NCI-H82 treated with DMSO at 0.1 percent for 48 hours (cell line): Measurements from ENCODE around the gene HOMER3.
A peak's percentile ranks its signal among the peaks of the same experiment; 100 is the strongest.

Experiments used
- DNase-seq: peaks from one replicate; lab custom pipeline; 2025; ENCODE audit not compliant: unreplicated experiment; lab: John Stamatoyannopoulos, UW

Gene HOMER3

GRCh38 chr19:18940769-18941627 is at the start of gene HOMER3:
Gene HOMER3, minus strand, starts transcription at chr19:18941217. Its CDS starts 2,235 bp downstream, at chr19:18938982.
- DNase-seq, result peak; percentile 78

- DNase-seq, result no peak
These were observed 49.2 kb upstream of the HOMER3 start for GRCh38 chr19:18990128-18990708.

GRCh38 chr19:18989316-18989715 is 48.3 kb upstream of the HOMER3 start:
- no peak for DNase-seq

GRCh38 chr19:18987456-18987855 is 46.4 kb upstream of the HOMER3 start:
- DNase-seq, result peak; percentile 84

GRCh38 chr19:18985257-18985656 is 44.2 kb upstream of the HOMER3 start:
- no peak for DNase-seq

GRCh38 chr19:18984251-18984650 is 43.2 kb upstream of the HOMER3 start:
- DNase-seq, result no peak

DNA sequence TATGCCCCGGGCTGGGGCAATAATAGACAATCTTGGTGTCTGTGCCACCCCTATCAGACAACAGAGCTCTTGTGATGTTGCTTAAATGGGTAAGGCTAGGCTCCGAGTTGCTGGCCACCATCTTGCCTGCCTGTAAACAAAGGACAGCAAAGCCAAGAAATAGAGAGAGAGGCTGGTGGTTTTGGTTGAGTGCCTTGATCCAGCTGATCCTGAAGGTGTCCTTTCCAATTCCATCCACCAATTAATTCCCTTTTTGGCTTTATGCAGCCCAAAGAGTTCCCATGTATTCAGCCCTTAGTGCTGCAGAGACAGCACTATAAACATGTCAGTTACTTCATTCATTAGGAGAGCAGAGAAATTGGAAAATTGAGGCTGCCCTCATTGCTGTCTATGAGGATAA is 41.7 kb upstream of the HOMER3 start:
- no peak for DNase-seq

DNA sequence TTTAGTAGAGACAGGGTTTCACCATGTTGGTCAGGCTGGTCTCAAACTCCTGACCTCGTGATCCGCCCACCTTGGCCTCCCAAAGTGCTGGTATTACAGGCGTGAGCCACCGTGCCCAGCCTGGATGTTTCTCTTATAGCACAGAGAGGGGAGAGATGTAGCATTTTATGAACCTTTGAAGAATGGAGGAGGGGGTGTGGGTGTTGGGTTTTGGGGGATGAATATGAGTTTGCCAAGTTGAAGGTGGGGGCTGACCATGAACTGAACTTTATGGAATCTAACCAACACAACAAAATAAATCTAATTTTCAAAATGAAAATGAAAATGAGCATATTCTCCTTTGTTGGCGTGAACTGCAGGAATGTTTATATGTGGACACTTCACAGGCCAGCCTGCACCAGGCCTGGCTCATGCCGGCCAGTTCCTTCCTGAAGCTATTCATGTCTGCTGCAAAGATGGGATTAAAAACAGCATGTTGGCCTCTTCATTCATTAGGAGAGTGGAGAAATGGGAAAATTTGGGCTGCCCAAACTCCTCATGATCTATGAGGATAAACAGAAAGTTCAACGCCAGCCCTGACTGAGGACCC is 39.5 kb upstream of the HOMER3 start:
- no peak for DNase-seq

GRCh38 chr19:18978616-18979015 is 37.6 kb upstream of the HOMER3 start:
- no peak for DNase-seq

GRCh38 chr19:18975869-18976268 is 34.9 kb upstream of the HOMER3 start:
- no peak for DNase-seq

- no peak for DNase-seq
These were observed 34.0 kb upstream of the HOMER3 start for GRCh38 chr19:18975011-18975410.

DNA sequence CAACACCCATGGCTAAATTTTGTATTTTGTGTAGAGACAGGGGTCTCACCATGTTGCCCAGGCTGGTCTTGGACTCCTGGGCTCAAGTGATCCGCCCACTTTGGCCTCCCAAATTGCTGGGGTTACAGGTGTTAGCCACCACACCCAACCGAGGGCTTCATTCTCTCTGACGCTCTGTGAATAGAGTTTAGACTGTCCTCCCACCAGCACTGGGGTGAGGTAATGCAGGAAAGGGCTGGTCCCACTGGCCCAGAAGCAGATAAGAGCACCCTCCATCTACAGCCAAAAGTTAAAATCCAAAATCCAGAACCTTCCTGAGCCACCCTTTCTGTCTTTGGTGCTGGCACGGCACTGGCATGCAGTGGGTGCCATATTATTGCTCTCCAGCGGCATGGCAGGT is 31.8 kb upstream of the HOMER3 start:
- no peak for DNase-seq

DNA sequence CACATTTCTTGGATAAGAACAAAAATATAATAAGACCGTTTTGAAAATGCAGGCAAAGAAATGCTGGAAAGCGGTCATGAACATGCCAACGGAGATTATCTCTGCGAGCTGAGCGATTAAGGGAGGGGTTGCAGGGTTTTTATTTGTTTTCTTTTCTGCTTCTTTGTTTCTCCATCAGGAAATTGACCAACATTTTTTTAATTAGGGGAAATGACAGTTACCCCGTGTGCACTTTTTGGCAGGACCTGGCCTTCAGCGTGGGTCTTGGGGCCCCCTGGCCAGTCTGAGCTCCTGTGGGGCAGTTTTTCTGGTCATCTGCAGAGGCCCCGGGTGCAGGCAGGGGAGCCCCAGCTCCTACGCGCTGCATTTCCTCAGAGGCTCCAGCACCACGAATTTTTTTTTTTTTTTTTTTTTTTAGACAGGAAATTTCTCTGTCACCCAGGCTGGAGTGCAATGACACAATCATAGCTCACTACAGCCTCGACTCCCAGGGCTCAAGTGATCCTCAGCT is 31.3 kb upstream of the HOMER3 start:
- no peak for DNase-seq

- DNase-seq, result no peak
These were observed 29.1 kb upstream of the HOMER3 start for GRCh38 chr19:18969931-18970659.

GRCh38 chr19:18967358-18968146 is 26.5 kb upstream of the HOMER3 start:
- DNase-seq, result no peak

- no peak for DNase-seq
These were observed 25.3 kb upstream of the HOMER3 start for GRCh38 chr19:18966307-18966706.

DNA sequence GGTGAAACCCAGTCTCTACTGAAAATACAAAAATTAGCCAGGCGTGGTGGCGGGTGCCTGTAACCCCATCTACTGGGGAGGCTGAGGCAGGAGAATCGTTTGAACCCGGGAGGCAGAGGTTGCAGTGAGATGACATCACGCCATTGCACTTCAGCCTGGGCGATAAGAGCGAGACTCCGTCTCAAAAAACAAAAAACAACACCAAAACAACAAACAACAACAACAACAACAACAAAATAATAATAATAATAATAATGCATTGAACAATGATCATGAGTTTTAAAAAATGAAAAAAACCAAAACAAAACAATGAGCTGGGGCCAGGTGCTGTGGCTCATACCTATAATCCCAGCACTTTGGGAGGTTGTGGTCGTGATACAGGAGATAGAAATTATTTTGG is 23.1 kb upstream of the HOMER3 start:
- DNase-seq, result no peak

DNA sequence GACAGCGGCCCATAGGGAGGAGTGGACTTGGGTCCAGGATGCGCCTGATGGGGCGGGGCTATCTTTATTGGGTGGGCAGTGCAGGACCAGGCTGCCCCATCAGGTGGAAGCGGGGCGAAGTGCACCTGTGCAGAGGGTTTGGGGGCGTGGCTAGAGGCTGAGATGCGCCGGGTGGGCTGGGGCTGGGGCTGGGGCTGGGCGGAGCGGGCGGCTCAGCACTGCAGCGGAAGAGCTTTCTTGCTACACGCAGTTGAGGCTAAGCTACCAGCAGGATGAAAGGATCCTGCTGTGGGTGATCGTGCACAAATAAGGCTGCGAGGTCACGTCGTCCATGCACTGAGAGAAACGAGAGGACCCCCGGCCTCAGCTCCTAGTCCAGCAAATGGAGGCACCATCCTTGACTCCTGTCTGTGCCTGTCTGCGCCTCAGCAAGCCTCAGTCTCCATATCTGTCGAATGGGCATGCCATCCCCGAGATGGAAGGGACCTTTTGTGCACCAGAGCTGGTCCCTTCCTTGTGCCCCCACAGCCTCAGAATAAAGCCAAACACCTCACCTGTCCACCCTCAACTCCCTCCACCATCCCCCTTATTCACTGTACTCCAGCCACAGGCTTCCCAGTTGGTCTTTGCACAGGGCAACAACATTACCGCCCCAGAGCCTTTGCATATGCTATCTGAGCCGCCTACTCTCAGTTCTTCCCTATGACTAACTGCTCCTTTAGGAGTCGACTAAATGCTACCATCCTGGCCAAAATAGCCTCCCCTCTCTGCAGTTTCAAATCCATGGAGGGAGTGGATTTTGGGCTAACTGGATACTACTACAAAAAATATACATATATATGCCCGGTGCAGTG is 21.0 kb upstream of the HOMER3 start:
- DNase-seq, result no peak

DNA sequence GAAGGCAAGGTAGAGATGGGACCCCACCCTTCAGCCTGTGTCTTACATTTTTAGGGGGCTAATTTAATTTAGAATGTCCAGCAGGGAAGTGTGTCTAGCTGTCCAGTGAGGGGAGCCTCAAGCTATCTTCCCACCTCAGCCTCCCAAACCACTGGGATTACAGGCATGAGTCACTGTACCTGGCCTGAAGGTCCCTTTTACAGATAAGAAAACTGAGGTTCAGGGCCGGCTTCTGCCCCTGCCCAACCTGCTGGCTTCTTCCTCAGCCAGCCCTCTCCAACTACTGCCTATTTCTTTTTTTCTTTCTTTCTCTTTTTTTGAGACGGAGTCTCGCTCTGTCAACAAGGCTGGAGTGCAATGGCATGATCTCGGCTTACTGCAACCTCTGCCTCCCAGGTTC is 19.4 kb upstream of the HOMER3 start:
- no peak for DNase-seq

GRCh38 chr19:18955042-18955441 is 14.0 kb upstream of the HOMER3 start:
- no peak for DNase-seq
